K562 (cell line): ENCODE measurements around the gene NTN3. TPM values are rescaled to one million over a fixed set of nuclear protein-coding genes. Genes with fewer than 3 reads are reported as not detected.

ENCODE experiments used
- ATAC-seq: fragments of 200-7000 bp; cut with Tn5 transposase; 3 replicates; pipeline ENCODE4 v1.9.1; 2020; ENCODE audit warnings: moderate library complexity
- BruUV-seq: library from RNA; stranded (reverse); fragments of 400-500 nt; replicated peaks from 2 replicates; lab custom pipeline; 2021; lab: Mats Ljungman, UMichigan
- CTCF ChIA-PET: fragments of 300-600 bp; formaldehyde crosslinking; extraction: SDS; loops from one replicate; lab custom pipeline; 2021; ENCODE audit warnings: low intra/inter-chr PET ratio; lab: Yijun Ruan, JAX
- POLR2A ChIA-PET: fragments of 300-600, 350-650 bp; sonication (Branson Sonifier 250); formaldehyde crosslinking; extraction: SDS; loops from one replicate; lab custom pipeline; 2021; ENCODE audit warnings: antibody characterized with exemption, inconsistent platforms; lab: Yijun Ruan, JAX
- DNase-seq, 4 experiments: peaks; one replicate each; pipeline versions ENCODE4 v3.0.0 to v3.0.0-alpha.2; 2011 to 2018; ENCODE audit warnings: low spot score in 3 of 4, mixed read lengths in 3 of 4; ENCODE audit errors: extremely low read depth in 1 of 4
- FAIRE-seq: peaks from 2 replicates; lab custom pipeline; 2011; peaks lifted over from hg19 to GRCh38; lab: Jason Lieb, UNC
- H2AFZ ChIP-seq: 2 replicates; pipeline ENCODE4 v1.6.0; 2011; ENCODE audit warnings: low read depth, low read length, control low read depth, inconsistent platforms
- H3K27ac ChIP-seq: fragments of 200-600 bp; 3 replicates; pipeline ENCODE4 v1.8.0; 2011; ENCODE audit warnings: low read depth, mild to moderate bottlenecking, control low read depth, inconsistent platforms, low read length, moderate library complexity, mixed read lengths; ENCODE audit errors: extremely low read depth
- H3K27me3 ChIP-seq, 2 experiments: fragments of 300-600 bp in 1 of 2; 2 replicates in 1 of 2; 3 replicates in 1 of 2; pipeline versions ENCODE4 v1.6.0 to v1.8.0; 2011; ENCODE audit warnings: inconsistent platforms in 2 of 2, low read length in 2 of 2, mild to moderate bottlenecking in 1 of 2, mixed read lengths in 1 of 2, moderate library complexity in 1 of 2; ENCODE audit not compliant: control insufficient read depth in 2 of 2, insufficient read depth in 2 of 2
- H3K36me3 ChIP-seq: fragments of 300-600 bp; 3 replicates; pipeline ENCODE4 v1.8.0; 2011; ENCODE audit warnings: mild to moderate bottlenecking, low read length, inconsistent platforms; ENCODE audit not compliant: control insufficient read depth, insufficient read depth
- H3K4me1 ChIP-seq, 2 experiments: fragments of 200-600 bp in 1 of 2; replicated peaks in 1 of 2; 2 replicates in 1 of 2; 3 replicates in 1 of 2; pipeline versions ENCODE4 v1.5.1 to v1.8.0; 2011; ENCODE audit warnings: inconsistent platforms in 2 of 2, low read length in 2 of 2, mild to moderate bottlenecking in 1 of 2, mixed read lengths in 1 of 2, moderate library complexity in 1 of 2; ENCODE audit not compliant: control insufficient read depth in 2 of 2, insufficient read depth in 2 of 2
- H3K4me2 ChIP-seq: 2 replicates; pipeline ENCODE4 v1.6.1; 2011; ENCODE audit warnings: low read length, control low read depth, inconsistent platforms, mixed read lengths; ENCODE audit not compliant: insufficient read depth
- H3K4me3 ChIP-seq: fragments of 200-600 bp; sonication (generic), shearing (Covaris generic); 2 replicates; pipeline ENCODE4 v1.5.1; 2016; ENCODE audit warnings: control low read depth, inconsistent platforms
- H3K79me2 ChIP-seq: fragments of 200-600 bp; 3 replicates; pipeline ENCODE4 v1.8.0; 2011; ENCODE audit warnings: low read length, inconsistent platforms; ENCODE audit not compliant: control insufficient read depth, insufficient read depth
- H3K9ac ChIP-seq, 2 experiments: 2 replicates each; pipeline versions ENCODE4 v1.6.0 to v1.6.1; 2011; ENCODE audit warnings: low read depth in 2 of 2, low read length in 2 of 2, control low read depth in 1 of 2, inconsistent platforms in 1 of 2, mild to moderate bottlenecking in 1 of 2, mixed read lengths in 1 of 2; ENCODE audit not compliant: insufficient read depth in 1 of 2
- H3K9me1 ChIP-seq: one replicate; pipeline ENCODE4 v1.6.0; 2011; ENCODE audit warnings: inconsistent platforms, mild to moderate bottlenecking, low read length, moderate library complexity; ENCODE audit not compliant: control insufficient read depth, insufficient read depth
- H3K9me3 ChIP-seq: replicated peaks from 2 replicates; pipeline ENCODE4 v1.5.1; 2011; ENCODE audit warnings: low read depth, low read length, inconsistent platforms; ENCODE audit not compliant: control insufficient read depth, insufficient read depth
- H4K20me1 ChIP-seq: replicated peaks from 2 replicates; pipeline ENCODE4 v1.6.1; 2011; ENCODE audit warnings: low read length, inconsistent platforms, mixed read lengths; ENCODE audit not compliant: control insufficient read depth, insufficient read depth
- AFF4 ChIP-seq: sonication (generic); formaldehyde crosslinking; IDR thresholded peaks from 2 replicates; pipeline ENCODE4 v1.8.0; 2023; ENCODE audit warnings: mild to moderate bottlenecking, missing genetic modification reagents
- HCFC1 ChIP-seq: IDR thresholded peaks from 2 replicates; pipeline ENCODE4 v1.6.1; 2012; ENCODE audit warnings: low read depth, low read length, improper control_type of control experiment
- USF1 ChIP-seq: sonication (generic); formaldehyde crosslinking; IDR thresholded peaks from 2 replicates; pipeline ENCODE4 v1.9.0; 2022; ENCODE audit warnings: mild to moderate bottlenecking, missing genetic modification reagents
- WGBS: fragments of 100-300 bp; shearing (Covaris generic); methylation state at CpG from one replicate; pipeline ENCODE4 v1.1.6; 2016; ENCODE audit warnings: low coverage, mixed read lengths; ENCODE audit not compliant: insufficient coverage; ENCODE audit errors: missing lambda C conversion rate; 5-methylcytosine and 5-hydroxymethylcytosine counted together
- in situ Hi-C: fragments of 300-500 bp; cut with MboI; formaldehyde crosslinking; loops from 4 replicates; pipeline ENCODE4 v1.15.0; 2018; ENCODE audit warnings: inconsistent platforms, mixed read lengths
- intact Hi-C: fragments of 100-400 bp; cut with micrococcal nuclease; formaldehyde crosslinking; loops from 2 replicates; pipeline ENCODE4 v1.14.2; 2022
- polyA plus RNA-seq, 8 experiments: library from polyadenylated mRNA; depleted of rRNA in 4 of 8; stranded (reverse) in 5 of 8; unstranded in 3 of 8; fragments of >200 nt; fragmentation: Nextera tagmentation in 2 of 8; fragmentation: Illumina TruSeq in 1 of 8; extraction: Ambion mirVana in 2 of 8; extraction: Trizol in 1 of 8; gene quantifications; 2 replicates each; pipeline versions ENCODE4 v1.2.1 to v1.2.3, GENCODE V29; 2011 to 2014; ENCODE audit warnings: inconsistent platforms in 1 of 8, missing spikeins in 1 of 8
- total RNA-seq, 7 experiments: library from RNA; depleted of rRNA in 6 of 7; stranded (reverse); fragments of >200 nt in 6 of 7; fragmentation: Illumina TruSeq in 2 of 7; extraction: Trizol in 2 of 7; gene quantifications; 2 replicates each; pipeline versions ENCODE4 v1.2.1 to v1.2.3, GENCODE V29; 2011 to 2021; ENCODE audit warnings: low replicate concordance in 1 of 7

The NTN3 gene
- total and polyA plus RNA-seq, 9 of the 15 experiments (the other 6 are each of a cell fraction or from before 2014, with no cell fraction given): not detected

GRCh38 chr16:2490190-2491105, 19.4 kb downstream of the NTN3 start (continued):
- no peak for TF ChIP-seq AFF4 (CRISPR knock-in tag)

GRCh38 chr16:2492292-2492691, 21.2 kb downstream of the NTN3 start:
- no peak overlapping the region for H3K4me3 ChIP-seq
- CTCF ChIA-PET: no interaction called here
- H4K20me1 ChIP-seq: peaks cover 6% of the 10 kb centered on the region
- intact Hi-C loops (no loop called here), in situ Hi-C loops (no loop called here)
- ATAC-seq: no peak
- no peak for TF ChIP-seq USF1
- no peak for TF ChIP-seq HCFC1
- H3K36me3 ChIP-seq: peaks cover 33% of the 10 kb centered on the region; the same call in 2 of the 3 replicates
- H3K4me2 ChIP-seq: no peak overlapping the region
- peaks cover 29% of the 10 kb centered on the region for H3K79me2 ChIP-seq
- DNase-seq: no peak
- no peaks in the 10 kb centered on the region for H3K9me1 ChIP-seq
- H3K9ac ChIP-seq: no peak overlapping the region
- FAIRE-seq: no peak
- WGBS: 91% methylated on average over 13 of the region's 13 CpGs
- BruUV-seq: no TSS peak
- POLR2A ChIA-PET: interaction anchor here (0.5 to 2.5 kb wide), 4 partner anchors 9 to 44 kb away, joined by 3 to 10 read pairs (median 3); no protein-coding TSS in a partner anchor
- no peaks in the 10 kb centered on the region for H3K9me3 ChIP-seq
- peaks cover 11 to 43% of the 10 kb centered on the region in 2 experiments; a peak in 4 of 5 replicates for H3K4me1 ChIP-seq
- no peaks in the 10 kb centered on the region for H3K27me3 ChIP-seq
- no peak overlapping the region for H2AFZ ChIP-seq
- no peak overlapping the region for H3K27ac ChIP-seq
